Activated naive CD8-positive, alpha-beta T cell (primary cell): Measurements from ENCODE around the gene PIK3IP1.

Experiments
- H3K27ac Mint-ChIP-seq: one replicate; pipeline ENCODE4 v1.8.0; 2021; ENCODE audit warnings: mixed read lengths
- H3K27me3 Mint-ChIP-seq: one replicate; pipeline ENCODE4 v1.8.0; 2021; ENCODE audit warnings: mixed read lengths
- H3K36me3 Mint-ChIP-seq: one replicate; pipeline ENCODE4 v1.8.0; 2021; ENCODE audit warnings: mixed read lengths
- H3K4me1 Mint-ChIP-seq: one replicate; pipeline ENCODE4 v1.8.0; 2021; ENCODE audit warnings: low read depth, mixed read lengths
- H3K4me3 Mint-ChIP-seq: one replicate; pipeline ENCODE4 v1.8.0; 2021; ENCODE audit warnings: mild to moderate bottlenecking, mixed read lengths
- H3K9me3 Mint-ChIP-seq: one replicate; pipeline ENCODE4 v1.8.0; 2021; ENCODE audit warnings: low read depth, mixed read lengths

PIK3IP1 gene, protein sequence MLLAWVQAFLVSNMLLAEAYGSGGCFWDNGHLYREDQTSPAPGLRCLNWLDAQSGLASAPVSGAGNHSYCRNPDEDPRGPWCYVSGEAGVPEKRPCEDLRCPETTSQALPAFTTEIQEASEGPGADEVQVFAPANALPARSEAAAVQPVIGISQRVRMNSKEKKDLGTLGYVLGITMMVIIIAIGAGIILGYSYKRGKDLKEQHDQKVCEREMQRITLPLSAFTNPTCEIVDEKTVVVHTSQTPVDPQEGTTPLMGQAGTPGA

GRCh38 chr22:31292236-31292989 lies at the start of gene PIK3IP1:
TSS of gene PIK3IP1 (minus strand) at chr22:31292488. CDS start at chr22:31292344, 144 bp downstream.
- no peaks in the 10 kb centered on the region for H3K27me3 Mint-ChIP-seq
- peak within 1 kb of the TSS; percentile 97 for H3K4me3 Mint-ChIP-seq
- H3K9me3 Mint-ChIP-seq, result no peaks in the 10 kb centered on the region
- peaks cover 4% of the 10 kb centered on the region for H3K36me3 Mint-ChIP-seq
- peaks cover 75% of the 10 kb centered on the region for H3K4me1 Mint-ChIP-seq
- peak within 1 kb of the TSS; percentile 94 for H3K27ac Mint-ChIP-seq

DNA sequence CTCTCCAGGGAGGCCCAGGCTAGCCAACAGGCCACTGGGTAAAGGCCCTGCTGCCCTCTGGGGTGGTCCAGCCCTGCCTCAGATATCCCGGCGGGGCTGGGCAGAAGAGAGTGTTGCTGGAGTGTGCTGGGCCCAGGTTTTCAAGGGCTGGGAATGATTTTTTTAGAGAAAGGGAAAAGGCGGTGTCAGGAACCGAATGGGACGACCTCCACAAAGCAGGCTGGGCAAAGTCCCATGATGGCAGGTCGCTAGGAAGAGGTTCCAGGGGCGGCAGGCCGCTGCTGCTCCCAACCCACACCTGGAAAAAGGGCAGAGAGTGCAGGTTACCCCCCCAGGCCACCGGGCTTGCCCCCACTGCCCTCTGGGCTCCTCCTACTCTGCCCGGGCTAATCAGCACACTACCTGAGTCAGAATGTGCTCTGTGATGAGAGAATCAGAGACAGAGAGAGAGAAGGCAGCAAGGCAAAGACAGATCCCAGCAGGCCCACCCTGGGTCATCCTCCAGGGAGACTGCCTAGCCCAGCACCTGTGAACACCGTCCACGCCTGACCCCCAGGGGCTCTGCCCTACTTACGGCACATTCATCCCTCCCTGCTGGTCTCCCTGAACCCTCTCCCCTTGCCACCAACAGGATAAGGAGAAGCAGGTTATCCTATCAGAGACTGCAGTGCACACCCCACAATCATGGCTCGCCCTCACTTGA lies 49.2 kb upstream of the PIK3IP1 start:
- Mint-ChIP-seq H3K27me3 (no peaks in the 10 kb centered on the region), H3K4me1 (peaks cover 69% of the 10 kb centered on the region), H3K36me3 (no peaks in the 10 kb centered on the region), H3K4me3 (peak overlapping the region; percentile 90), H3K9me3 (no peaks in the 10 kb centered on the region), H3K27ac (peak overlapping the region; percentile 92)

DNA sequence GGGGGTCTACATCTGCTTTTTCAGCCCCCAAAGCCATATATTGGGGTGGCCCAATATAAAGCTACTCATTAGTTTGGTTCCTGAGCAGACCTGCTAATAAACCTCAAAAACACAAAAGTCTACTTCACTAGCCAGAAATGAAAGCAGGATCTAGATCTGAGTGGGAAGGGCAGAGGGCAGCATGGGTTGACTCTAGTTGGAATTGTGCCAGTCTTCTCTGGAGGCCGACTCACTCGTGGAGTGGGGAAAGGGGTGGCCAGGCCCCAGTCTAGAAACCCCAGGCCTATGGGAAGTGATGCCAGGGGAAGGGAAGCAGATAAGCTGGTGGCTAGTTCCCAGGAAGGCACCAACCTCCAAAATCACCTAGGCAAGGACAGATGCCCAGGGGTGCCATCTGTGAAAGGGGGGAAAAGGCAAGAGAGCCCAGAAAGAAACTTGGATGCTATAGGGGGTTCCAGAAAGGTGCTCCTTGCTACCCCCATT lies 48.5 kb upstream of the PIK3IP1 start:
- H3K27ac Mint-ChIP-seq, result peak overlapping the region; percentile 83
- no peaks in the 10 kb centered on the region for H3K27me3 Mint-ChIP-seq
- H3K4me3 Mint-ChIP-seq, result peak overlapping the region; percentile 49
- H3K4me1 Mint-ChIP-seq, result peaks cover 74% of the 10 kb centered on the region
- no peaks in the 10 kb centered on the region for H3K9me3 Mint-ChIP-seq
- H3K36me3 Mint-ChIP-seq, result no peaks in the 10 kb centered on the region

GRCh38 chr22:31340360-31340759 lies 48.1 kb upstream of the PIK3IP1 start:
- Mint-ChIP-seq H3K4me3 (peak overlapping the region; percentile 50), H3K9me3 (no peaks in the 10 kb centered on the region), H3K27me3 (no peaks in the 10 kb centered on the region), H3K36me3 (no peaks in the 10 kb centered on the region), H3K4me1 (peaks cover 74% of the 10 kb centered on the region), H3K27ac (peak overlapping the region; percentile 83)

- Mint-ChIP-seq H3K9me3 (no peaks in the 10 kb centered on the region), H3K27ac (peak overlapping the region; percentile 83), H3K4me1 (peaks cover 79% of the 10 kb centered on the region), H3K27me3 (no peaks in the 10 kb centered on the region), H3K36me3 (no peaks in the 10 kb centered on the region), H3K4me3 (no peak overlapping the region)
Observed at GRCh38 chr22:31339148-31339832, 47.0 kb upstream of the PIK3IP1 start.

DNA sequence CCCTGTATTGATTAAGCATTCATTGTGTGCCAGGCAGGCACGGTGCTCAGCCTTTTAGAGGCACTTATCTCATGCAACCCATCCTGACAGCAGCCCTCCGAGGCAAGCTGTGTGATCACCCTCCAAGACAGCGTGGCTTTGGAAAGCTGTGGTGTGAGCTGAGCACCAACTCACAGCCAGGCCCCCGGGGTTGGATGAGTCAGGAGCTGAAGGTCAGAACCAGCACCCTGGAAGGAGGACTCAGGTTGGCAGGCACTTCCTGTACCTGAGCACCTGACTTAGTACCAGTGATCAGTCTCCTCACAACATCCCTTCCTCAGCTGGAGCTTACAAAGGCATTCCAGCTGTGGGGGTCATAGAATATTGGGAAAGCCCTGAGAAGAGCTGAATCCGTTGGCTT lies 44.9 kb upstream of the PIK3IP1 start:
- peaks cover 4% of the 10 kb centered on the region for H3K36me3 Mint-ChIP-seq

DNA sequence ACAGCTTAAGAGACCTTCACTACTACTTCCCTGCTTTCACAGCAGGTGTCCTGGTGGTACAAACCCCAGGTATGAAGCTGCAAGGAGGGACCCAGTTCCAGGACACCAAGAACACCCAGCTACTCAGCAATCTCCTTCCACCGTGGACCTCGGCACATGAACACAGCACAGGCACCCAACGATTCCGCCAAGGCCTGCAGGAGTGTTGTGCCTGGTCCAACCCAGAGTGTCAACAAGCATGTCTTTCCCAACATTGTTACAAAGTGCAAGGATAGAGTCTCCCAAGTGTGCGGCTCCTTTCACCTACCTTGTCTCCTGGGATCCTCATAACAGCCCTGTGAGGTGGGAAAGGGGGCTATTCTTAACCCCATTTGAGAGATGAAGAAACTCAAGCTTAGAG lies 42.0 kb upstream of the PIK3IP1 start:
- Mint-ChIP-seq H3K9me3 (no peaks in the 10 kb centered on the region), H3K4me1 (peaks cover 59% of the 10 kb centered on the region), H3K36me3 (peaks cover 4% of the 10 kb centered on the region), H3K27me3 (no peaks in the 10 kb centered on the region), H3K27ac (no peak overlapping the region), H3K4me3 (no peak overlapping the region)

More for the DNA sequence above, 44.9 kb upstream of the PIK3IP1 start:
- Mint-ChIP-seq H3K27ac (peak overlapping the region; percentile 69), H3K27me3 (no peaks in the 10 kb centered on the region), H3K4me3 (no peak overlapping the region), H3K4me1 (peaks cover 68% of the 10 kb centered on the region), H3K9me3 (no peaks in the 10 kb centered on the region)

- no peaks in the 10 kb centered on the region for H3K27me3 Mint-ChIP-seq
- peaks cover 57% of the 10 kb centered on the region for H3K4me1 Mint-ChIP-seq
- peaks cover 4% of the 10 kb centered on the region for H3K36me3 Mint-ChIP-seq
- H3K4me3 Mint-ChIP-seq, result no peak overlapping the region
- H3K9me3 Mint-ChIP-seq, result no peaks in the 10 kb centered on the region
- peak overlapping the region; percentile 7 for H3K27ac Mint-ChIP-seq
Observed at GRCh38 chr22:31333641-31334040, 41.4 kb upstream of the PIK3IP1 start.

DNA sequence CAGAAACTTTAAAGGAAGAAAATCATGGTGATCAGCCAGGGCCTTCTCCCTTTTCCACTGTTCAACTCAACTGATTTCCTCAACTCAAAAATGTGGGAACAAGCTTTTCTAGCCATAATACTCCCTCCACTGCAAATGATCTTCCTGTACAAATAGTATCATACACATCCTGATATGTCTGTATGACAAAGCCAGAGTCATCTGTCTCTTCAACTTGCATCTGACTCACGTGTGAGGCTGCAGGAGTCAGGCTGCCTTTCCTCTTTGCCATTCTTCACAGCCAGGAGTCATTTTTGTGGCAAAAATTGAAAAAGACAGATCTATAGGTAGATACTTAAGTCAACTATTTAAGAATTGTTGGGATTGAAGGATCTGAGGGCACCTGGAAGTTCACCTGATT lies 40.6 kb upstream of the PIK3IP1 start:
- Mint-ChIP-seq H3K9me3 (no peaks in the 10 kb centered on the region), H3K4me3 (no peak overlapping the region), H3K36me3 (peaks cover 4% of the 10 kb centered on the region), H3K4me1 (peaks cover 52% of the 10 kb centered on the region), H3K27me3 (no peaks in the 10 kb centered on the region), H3K27ac (peak overlapping the region; percentile 81)

DNA sequence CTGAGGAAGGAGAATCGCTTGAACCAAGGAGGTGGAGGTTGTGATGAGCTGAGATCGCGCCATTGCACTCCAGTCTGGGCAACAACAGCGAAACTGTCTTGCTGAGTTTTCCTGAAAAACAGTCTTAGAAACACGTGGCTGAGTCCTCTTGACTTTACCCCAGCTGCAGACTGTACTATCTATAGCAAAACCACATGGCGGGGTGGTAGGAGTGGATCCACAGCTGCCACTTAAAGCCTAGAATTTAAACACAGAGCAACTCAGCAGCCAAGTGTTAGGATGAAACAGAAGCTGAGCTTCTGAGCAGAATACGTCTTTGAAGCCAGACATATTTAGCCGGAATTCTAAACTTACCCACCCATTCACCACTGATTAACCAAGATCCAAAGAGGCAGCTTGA lies 39.7 kb upstream of the PIK3IP1 start:
- Mint-ChIP-seq H3K36me3 (peaks cover 4% of the 10 kb centered on the region), H3K27ac (peak overlapping the region; percentile 22), H3K27me3 (no peaks in the 10 kb centered on the region), H3K4me3 (no peak overlapping the region), H3K9me3 (no peaks in the 10 kb centered on the region), H3K4me1 (peaks cover 43% of the 10 kb centered on the region)

DNA sequence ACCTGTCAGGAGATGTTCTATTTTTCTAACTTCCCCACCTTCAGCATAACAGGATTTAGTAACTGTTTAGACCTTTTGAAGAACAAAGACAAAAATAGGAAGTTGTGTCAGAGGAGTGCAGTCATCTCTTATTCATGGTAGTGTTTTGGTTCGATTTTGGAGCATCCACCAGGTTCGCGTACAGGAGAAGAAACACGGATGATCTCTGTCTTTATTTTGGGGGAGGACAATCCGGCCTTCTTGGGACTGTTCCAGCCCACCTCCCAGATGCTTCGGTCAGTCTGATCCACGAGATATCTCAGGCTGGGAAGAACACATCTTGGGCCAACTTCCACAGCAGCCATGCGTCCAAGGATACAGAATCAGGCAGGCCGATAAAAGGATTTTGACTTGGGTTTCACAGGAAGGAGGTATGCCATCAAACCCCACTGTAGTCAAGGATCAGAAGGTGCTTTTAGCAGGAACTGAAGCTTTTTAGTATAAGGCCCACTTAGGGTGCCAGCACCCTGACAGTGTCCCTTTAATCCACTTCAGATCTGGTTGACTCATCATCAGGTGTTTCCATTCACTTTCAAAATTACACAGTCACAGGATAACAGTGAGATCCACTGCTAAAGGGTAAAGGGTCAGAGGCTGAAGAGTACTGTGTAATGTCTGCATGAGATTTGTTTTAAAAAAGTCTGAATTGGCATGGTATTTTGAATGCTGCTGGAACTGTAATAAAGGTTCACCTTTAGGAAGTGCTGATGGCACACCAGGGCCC lies 37.3 kb upstream of the PIK3IP1 start:
- Mint-ChIP-seq H3K9me3 (no peaks in the 10 kb centered on the region), H3K27me3 (no peaks in the 10 kb centered on the region), H3K27ac (peak overlapping the region; percentile 90), H3K36me3 (peaks cover 4% of the 10 kb centered on the region), H3K4me1 (peaks cover 33% of the 10 kb centered on the region), H3K4me3 (peak overlapping the region; percentile 53)

GRCh38 chr22:31329029-31329428 lies 36.7 kb upstream of the PIK3IP1 start:
- no peaks in the 10 kb centered on the region for H3K9me3 Mint-ChIP-seq
- peak overlapping the region; percentile 90 for H3K27ac Mint-ChIP-seq
- peaks cover 31% of the 10 kb centered on the region for H3K4me1 Mint-ChIP-seq
- no peaks in the 10 kb centered on the region for H3K27me3 Mint-ChIP-seq
- H3K36me3 Mint-ChIP-seq, result peaks cover 4% of the 10 kb centered on the region
- H3K4me3 Mint-ChIP-seq, result no peak overlapping the region

DNA sequence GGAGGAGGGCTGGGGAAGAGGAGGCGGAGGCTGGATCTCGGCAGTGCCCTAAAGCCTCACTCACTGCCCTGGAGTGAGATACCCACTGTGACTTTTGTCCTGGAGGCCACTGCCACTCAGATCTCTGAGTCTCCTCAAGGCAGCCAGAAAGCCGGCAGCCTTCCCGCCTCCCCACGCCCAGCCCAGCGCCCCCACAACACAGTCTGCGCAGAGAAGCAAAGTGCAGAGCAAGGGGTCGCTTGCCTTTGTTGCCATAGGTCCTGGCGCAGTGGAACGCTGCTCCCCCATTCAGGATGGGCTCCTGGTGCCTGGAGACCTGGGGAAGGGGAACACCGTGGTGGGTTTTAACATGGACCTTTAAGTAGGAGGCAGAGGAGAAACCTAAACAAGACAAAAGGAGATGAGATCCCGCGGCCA lies 36.3 kb upstream of the PIK3IP1 start:
- no peaks in the 10 kb centered on the region for H3K9me3 Mint-ChIP-seq
- no peaks in the 10 kb centered on the region for H3K27me3 Mint-ChIP-seq
- H3K4me1 Mint-ChIP-seq, result peaks cover 32% of the 10 kb centered on the region
- H3K36me3 Mint-ChIP-seq, result peaks cover 5% of the 10 kb centered on the region
- no peak overlapping the region for H3K4me3 Mint-ChIP-seq
- H3K27ac Mint-ChIP-seq, result no peak overlapping the region
